Progenitor cell of endocrine pancreas (in vitro differentiated cells): ENCODE results near the gene CAPG. TPM values are rescaled to one million over a fixed set of nuclear protein-coding genes. Genes with fewer than 3 reads are reported as not detected.

Experiments
- DNase-seq: peaks from one replicate; pipeline ENCODE4 v3.0.0; 2021; ENCODE audit warnings: low spot score; ENCODE audit not compliant: unreplicated experiment
- H3K27ac Mint-ChIP-seq: 2 replicates; pipeline ENCODE4 v1.8.0; 2021; ENCODE audit warnings: mild to moderate bottlenecking, moderate library complexity, mixed read lengths
- H3K27me3 Mint-ChIP-seq: 2 replicates; pipeline ENCODE4 v1.8.0; 2021; ENCODE audit warnings: mixed read lengths
- H3K36me3 Mint-ChIP-seq: 2 replicates; pipeline ENCODE4 v1.8.0; 2022; ENCODE audit warnings: mixed read lengths; ENCODE audit not compliant: insufficient read depth
- H3K4me1 Mint-ChIP-seq: 2 replicates; pipeline ENCODE4 v1.8.0; 2021; ENCODE audit warnings: low read depth, mixed read lengths
- H3K4me3 Mint-ChIP-seq: 2 replicates; pipeline ENCODE4 v1.8.0; 2021; ENCODE audit warnings: low read depth, mild to moderate bottlenecking, moderate library complexity, mixed read lengths
- H3K9me3 Mint-ChIP-seq: 2 replicates; pipeline ENCODE4 v1.8.0; 2021; ENCODE audit warnings: low read depth, mixed read lengths
- total RNA-seq: library from RNA; stranded (reverse); gene quantifications from 2 replicates; pipeline ENCODE4 v1.2.1, GENCODE V29; 2021
- TF ChIP-seq, protein P1 (sequence below): fragments of 200-600 bp; sonication (generic); IDR thresholded peaks from one replicate; pipeline ENCODE4 v1.5.0; 2021; ENCODE audit warnings: antibody characterized with exemption, mild to moderate bottlenecking; ENCODE audit not compliant: unreplicated experiment

The CAPG gene
- total RNA-seq, 1 donor from 2014 or later: 56.1 TPM

DNA sequence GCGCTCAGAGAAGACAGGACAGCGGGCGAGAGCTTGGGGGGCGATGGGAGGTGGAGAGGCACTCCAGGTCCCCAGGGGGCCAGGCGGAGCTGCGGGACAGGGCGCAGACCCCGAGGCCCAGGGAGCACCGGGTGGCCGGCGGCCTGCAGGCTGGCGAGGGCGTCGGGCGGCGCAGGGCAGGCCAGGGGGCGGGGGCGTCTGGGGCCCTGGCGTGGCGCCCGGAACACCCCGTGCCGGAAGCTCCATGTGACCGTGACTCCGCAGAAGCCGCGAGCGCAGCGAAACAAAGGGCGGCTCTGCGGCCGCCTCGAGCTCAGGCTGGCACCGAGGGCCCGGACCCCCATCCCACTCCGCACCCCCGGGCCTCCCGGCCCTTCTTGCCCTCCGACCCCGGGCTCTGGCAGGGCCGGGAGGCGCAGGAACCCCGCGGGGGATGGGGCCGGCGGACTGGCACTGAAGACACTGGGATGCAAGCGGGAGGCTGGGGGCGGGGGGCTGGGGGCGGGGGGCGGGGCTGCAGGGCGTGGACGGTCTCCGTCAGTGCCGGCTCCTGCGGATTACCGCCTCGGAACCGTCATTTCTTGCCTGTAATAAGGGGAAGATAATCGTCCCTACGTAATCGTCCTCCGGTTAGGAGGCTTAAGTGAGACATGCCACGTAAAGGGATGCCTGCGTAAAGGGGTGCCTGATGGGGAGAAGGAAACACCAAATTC, 27.5 kb upstream of the CAPG start:
- H3K27me3 Mint-ChIP-seq: no peaks in the 10 kb centered on the region
- peak; percentile 47 for DNase-seq

DNA sequence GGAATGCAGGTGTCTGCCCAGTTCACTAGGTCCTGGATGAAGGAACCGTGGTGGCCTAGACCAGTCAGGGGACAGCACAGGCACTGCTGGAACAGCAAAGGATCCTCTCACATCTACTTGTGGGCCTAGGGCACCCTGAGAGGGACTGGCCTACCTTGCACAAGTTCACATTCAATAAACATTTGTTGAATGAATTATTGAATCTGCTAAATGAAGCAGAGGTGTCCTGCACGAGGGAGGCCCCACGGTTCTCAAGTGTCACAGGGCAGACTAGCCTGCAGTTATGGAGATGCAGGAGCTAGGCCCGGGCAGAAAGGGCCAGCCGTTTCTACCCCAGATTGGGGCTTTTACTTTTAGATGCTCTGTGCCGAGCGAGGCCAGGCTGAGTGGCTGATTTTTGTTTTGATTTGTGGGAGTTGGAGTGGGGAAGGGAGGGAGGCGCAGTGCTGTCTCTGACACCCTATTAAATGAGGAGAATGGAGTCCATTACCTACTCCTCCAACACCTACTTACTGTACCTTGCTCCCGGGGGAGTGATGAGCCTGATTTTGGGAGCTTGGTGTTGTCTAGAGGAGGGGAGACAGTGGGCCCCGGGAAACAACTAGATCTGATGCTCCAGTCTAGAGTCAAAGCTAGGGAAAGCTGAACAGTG, 26.8 kb upstream of the CAPG start:
- Mint-ChIP-seq H3K4me1 (peaks cover 14% of the 10 kb centered on the region), H3K36me3 (no peaks in the 10 kb centered on the region), H3K27me3 (no peaks in the 10 kb centered on the region), H3K27ac (peak overlapping the region; percentile 91), H3K9me3 (no peaks in the 10 kb centered on the region), H3K4me3 (peak overlapping the region; percentile 46)
- no peak for DNase-seq
- TF ChIP-seq, protein P1, sequence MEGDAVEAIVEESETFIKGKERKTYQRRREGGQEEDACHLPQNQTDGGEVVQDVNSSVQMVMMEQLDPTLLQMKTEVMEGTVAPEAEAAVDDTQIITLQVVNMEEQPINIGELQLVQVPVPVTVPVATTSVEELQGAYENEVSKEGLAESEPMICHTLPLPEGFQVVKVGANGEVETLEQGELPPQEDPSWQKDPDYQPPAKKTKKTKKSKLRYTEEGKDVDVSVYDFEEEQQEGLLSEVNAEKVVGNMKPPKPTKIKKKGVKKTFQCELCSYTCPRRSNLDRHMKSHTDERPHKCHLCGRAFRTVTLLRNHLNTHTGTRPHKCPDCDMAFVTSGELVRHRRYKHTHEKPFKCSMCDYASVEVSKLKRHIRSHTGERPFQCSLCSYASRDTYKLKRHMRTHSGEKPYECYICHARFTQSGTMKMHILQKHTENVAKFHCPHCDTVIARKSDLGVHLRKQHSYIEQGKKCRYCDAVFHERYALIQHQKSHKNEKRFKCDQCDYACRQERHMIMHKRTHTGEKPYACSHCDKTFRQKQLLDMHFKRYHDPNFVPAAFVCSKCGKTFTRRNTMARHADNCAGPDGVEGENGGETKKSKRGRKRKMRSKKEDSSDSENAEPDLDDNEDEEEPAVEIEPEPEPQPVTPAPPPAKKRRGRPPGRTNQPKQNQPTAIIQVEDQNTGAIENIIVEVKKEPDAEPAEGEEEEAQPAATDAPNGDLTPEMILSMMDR: no peak

More for the DNA sequence above, 27.5 kb upstream of the CAPG start:
- no peaks in the 10 kb centered on the region for H3K36me3 Mint-ChIP-seq
- no peaks in the 10 kb centered on the region for H3K9me3 Mint-ChIP-seq
- peak overlapping the region; percentile 66 for H3K4me3 Mint-ChIP-seq
- H3K4me1 Mint-ChIP-seq: peaks cover 14% of the 10 kb centered on the region
- H3K27ac Mint-ChIP-seq: peak overlapping the region; percentile 97
- TF ChIP-seq, protein P1: no peak

DNA sequence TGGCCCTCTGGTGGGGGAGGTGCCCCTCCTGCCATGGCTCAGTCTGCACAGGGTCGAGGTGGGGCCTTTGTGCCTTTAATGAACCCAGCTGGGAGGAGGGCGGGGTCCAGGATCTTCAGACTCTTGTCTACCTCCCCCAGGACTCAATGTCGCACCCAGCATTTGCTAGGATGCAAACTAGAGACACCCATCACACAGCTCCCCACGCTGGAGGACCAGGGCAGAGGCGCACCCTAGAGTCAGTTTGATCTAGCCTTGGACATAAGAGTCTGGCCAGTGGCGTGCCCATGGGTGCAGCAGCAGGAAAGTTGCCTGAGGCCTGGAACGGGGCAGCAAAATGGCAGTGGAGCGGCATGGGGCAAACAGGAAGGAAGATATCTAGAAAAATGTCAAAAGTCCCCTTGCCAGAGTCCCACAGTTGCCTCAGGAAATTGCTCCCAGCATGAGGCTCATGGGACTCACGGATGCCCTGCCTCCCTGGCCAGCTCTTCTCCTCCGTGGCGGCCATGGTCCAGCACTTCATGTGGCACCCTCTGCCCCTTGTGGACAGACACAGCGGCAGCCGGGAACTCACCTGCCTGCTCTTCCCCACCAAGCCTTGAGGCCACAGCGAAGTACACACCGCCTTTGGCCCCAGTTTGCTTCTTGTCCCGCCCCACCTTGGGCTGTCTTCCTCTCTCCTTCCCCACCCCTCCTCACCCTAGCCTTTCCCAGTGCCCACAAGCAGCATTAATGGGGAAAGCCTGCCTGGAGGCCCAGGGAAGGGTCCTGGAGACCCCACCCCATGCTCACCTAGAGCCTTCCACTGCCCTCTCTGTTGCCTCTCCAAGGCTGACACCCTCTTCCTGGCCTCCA, 26.0 kb upstream of the CAPG start:
- Mint-ChIP-seq H3K27ac (peak overlapping the region; percentile 91), H3K4me3 (no peak overlapping the region), H3K9me3 (no peaks in the 10 kb centered on the region), H3K27me3 (no peaks in the 10 kb centered on the region), H3K4me1 (peaks cover 14% of the 10 kb centered on the region), H3K36me3 (no peaks in the 10 kb centered on the region)
- DNase-seq: no peak
- TF ChIP-seq, protein P1: peak; percentile 32

DNA sequence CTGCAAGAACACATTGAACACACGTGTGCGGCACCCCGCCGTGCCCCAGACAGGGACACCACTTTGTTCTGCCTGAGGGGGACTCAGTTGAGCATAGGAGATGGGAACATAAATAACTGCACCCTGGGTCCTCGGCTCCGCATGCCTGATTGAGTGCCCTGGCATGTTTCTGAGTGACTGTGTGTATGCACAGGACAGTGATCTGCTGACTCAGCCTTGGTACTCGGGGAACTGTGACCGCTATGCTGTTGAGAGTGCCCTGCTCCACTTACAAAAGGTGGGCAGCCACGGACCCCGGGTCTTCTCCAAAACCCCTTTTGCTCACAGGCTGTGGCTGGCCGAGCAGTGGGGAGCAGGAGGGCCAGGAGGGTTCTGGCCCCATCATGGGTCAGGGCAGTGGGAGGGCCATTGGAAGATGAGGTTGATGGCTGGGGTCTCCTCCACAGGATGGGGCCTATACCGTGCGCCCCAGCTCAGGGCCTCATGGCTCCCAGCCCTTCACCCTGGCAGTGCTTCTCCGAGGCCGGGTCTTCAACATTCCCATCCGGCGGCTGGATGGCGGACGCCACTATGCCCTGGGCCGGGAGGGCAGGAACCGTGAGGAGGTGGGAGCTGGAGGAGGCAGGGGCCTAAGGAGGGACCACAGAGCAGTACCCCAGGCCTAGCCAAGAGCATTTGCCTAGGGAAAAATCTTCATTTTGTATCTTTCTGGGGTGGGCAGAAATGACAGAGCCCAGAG, 25.2 kb upstream of the CAPG start:
- no peak overlapping the region for H3K27ac Mint-ChIP-seq
- no peaks in the 10 kb centered on the region for H3K9me3 Mint-ChIP-seq

More for the DNA sequence above, 25.2 kb upstream of the CAPG start:
- DNase-seq: no peak
- Mint-ChIP-seq H3K27me3 (no peaks in the 10 kb centered on the region), H3K4me1 (peaks cover 14% of the 10 kb centered on the region), H3K4me3 (no peak overlapping the region), H3K36me3 (no peaks in the 10 kb centered on the region)
- TF ChIP-seq, protein P1: no peak
